ENCODE results near the gene PAPOLG.
A peak's percentile ranks its signal among the peaks of the same experiment; 100 is the strongest.
"Not testable (repeated sequence)": the region's sequence is repeated elsewhere in the genome, so short reads cannot be mapped to it uniquely, and the experiment has no call there.

The PAPOLG gene

DNA sequence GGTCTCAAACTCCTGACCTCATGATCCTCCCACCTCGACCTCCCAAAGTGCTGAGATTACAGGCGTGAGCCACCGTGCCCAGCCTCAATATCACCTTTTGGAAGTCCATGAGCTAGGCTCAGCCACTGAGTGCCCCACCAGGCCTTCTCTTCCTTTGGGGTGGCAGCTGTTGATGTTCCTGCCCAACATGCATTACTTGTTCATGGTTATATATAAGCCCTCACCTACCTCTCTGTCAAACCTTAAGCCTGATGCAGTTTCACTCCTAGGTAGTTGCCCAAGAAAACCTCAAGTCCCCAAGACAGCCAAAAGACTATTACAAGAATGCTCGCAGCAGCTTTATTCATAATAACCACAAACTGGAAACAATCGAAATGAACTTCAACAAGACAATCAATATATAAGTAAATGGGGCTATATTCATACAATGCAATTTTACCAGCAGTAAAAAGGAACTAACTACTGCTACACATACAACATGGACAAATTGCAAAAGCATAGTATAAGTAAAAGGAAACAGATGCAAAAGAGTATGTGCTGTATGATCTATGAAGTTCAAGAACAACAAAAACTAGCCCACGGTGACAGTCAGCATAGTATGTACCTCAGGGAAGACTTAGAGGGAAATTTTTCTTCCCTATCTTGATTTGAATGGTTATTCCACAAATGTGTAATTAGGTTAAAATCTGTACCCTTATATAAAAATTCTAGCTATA, 65.7 kb downstream of the PAPOLG start:
- in situ Hi-C loops (cut with MboI; ENCODE audit: low sequenced_read_pairs): no loop called here
- H3K4me3 ChIP-seq: no peak overlapping the region
- H3K36me3 ChIP-seq (replicated peaks): no peaks in the 10 kb centered on the region
- DNase-seq (ENCODE audit: low spot score in 2 of 2): no peak
- H3K27me3 ChIP-seq (ENCODE audit: low read depth): no peaks in the 10 kb centered on the region
- H3K9me3 ChIP-seq: no peaks in the 10 kb centered on the region
- H3K4me1 ChIP-seq: no peaks in the 10 kb centered on the region

DNA sequence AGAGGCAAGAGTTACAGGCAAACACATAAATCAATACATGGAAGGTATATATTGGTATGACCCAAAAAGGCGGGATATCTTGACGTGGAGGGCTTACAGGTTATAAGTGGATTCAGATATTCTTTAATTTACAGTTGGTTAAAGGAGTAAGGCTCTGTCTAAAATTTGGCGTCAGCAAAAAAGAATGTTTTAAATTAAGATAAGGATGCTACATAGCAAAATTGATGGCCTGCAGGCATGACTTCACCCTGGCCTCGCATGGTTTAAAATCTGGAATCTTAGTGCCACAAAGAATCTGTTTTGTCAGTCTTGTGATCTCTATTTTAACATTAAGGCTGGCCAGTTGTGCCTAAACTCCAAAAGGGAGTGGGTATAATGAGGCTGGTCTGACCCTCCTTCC, 66.9 kb downstream of the PAPOLG start:
- no peaks in the 10 kb centered on the region for H3K4me1 ChIP-seq
- H3K36me3 ChIP-seq (replicated peaks): no peaks in the 10 kb centered on the region
- no peak overlapping the region for H3K4me3 ChIP-seq
- DNase-seq (ENCODE audit: low spot score in 2 of 2): no peak
- in situ Hi-C loops (cut with MboI; ENCODE audit: low sequenced_read_pairs): no loop called here
- H3K27me3 ChIP-seq (ENCODE audit: low read depth): no peaks in the 10 kb centered on the region
- H3K9me3 ChIP-seq: no peaks in the 10 kb centered on the region

DNA sequence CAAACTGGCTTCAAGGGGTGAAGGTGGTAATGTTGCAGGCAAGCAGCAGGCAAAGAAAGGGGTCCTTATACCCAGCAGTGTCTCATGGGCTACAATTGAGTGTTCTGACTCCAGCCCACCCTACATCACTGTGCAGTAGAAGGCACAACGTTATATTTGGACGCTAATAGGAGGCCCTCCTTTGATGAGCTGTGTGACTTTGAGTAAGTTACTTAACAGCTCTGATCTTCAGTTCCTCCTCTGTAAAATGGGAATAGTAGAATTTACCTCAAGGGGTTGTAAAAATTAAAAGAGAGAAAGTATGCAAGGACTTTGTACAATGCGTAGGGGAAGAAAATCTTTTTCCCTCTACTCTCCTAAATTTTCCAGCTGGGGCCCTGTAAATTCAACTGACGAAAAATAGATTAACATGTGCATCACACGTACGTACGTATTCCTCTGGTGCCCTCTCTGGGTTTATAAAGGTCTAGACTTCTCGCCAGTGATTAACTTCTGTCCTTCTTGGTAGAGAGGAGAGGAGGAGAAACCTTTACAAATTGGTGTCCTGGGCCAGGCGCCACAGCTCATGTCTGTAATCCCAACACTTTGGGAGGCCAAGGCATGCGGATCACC, 67.7 kb downstream of the PAPOLG start:
- Histone ChIP-seq H3K4me3 (no peak overlapping the region), H3K27me3 (ENCODE audit: low read depth) (no peaks in the 10 kb centered on the region), H3K4me1 (no peaks in the 10 kb centered on the region), H3K36me3 (replicated peaks) (no peaks in the 10 kb centered on the region), H3K9me3 (no peaks in the 10 kb centered on the region)
- DNase-seq (ENCODE audit: low spot score in 2 of 2): no peak
- in situ Hi-C loops (cut with MboI; ENCODE audit: low sequenced_read_pairs): no loop called here

DNA sequence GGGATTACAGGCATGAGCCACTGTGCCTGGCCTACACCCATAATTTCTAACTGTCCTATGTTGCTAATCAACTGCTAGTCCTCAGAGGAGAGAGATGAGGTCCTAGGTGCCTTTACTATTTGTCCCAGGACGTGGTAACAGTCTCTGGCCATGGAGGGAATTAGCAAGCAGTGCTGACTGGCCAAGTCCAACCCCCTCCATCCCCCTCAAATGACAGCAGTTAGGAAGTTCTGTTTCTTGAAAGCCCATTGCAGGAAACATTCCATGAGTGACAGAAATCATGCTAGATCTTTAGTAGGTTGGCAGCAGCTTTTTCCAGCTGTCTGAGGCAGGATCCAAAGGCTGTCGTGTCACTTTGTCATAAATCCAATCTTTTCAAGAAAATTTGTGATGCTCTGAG, 69.6 kb downstream of the PAPOLG start:
- no peaks in the 10 kb centered on the region for H3K36me3 ChIP-seq (replicated peaks)
- H3K9me3 ChIP-seq: no peaks in the 10 kb centered on the region
- no peak overlapping the region for H3K4me3 ChIP-seq
- no peaks in the 10 kb centered on the region for H3K27me3 ChIP-seq (ENCODE audit: low read depth)
- no peaks in the 10 kb centered on the region for H3K4me1 ChIP-seq
- in situ Hi-C loops (cut with MboI; ENCODE audit: low sequenced_read_pairs): no loop called here
- DNase-seq (ENCODE audit: low spot score in 2 of 2): no peak

DNA sequence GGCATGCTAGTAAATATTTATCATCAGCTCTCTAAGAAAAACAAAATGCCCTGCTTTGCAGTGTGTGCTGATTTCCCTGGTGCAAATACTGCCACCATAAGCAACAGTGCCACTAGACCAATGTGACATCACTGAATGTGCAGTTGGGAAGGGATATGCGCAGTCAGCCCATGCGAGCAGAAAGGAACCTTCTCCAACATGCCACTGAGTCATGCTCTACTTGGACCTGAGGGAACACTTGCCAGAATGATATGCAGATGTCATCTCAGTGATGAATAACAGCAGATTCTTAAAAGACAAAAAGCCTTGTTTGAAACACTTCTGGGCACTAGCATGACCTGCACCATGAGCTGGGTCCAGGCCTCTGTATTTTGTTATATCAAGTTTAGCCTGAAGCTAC, 70.0 kb downstream of the PAPOLG start:
- Histone ChIP-seq H3K27me3 (ENCODE audit: low read depth) (no peaks in the 10 kb centered on the region), H3K9me3 (no peaks in the 10 kb centered on the region), H3K36me3 (replicated peaks) (no peaks in the 10 kb centered on the region), H3K4me3 (no peak overlapping the region), H3K4me1 (no peaks in the 10 kb centered on the region)
- DNase-seq (ENCODE audit: low spot score in 2 of 2): no peak
- in situ Hi-C loops (cut with MboI; ENCODE audit: low sequenced_read_pairs): no loop called here

DNA sequence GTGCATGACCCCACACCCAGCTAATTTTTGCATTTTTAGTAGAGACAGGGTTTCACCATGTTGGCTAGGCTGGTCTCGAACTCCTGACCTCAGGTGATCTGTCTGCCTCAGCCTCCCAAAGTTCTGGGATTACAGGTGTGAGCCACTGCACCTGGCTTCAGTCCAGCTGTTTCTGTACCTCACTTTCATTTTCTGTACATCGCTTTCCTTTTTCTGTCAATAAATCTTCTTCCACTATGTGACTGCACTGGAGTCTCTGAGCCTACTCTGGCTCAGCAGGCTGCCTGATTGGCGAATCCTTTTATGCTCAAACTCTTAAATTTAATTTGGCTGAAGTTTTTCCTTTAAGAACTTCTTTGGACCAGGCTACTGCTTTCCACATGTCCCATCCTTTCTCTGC, 70.8 kb downstream of the PAPOLG start:
- H3K4me1 ChIP-seq; in situ Hi-C loops (cut with MboI; ENCODE audit: low sequenced_read_pairs); H3K4me3 ChIP-seq; H3K36me3 ChIP-seq (replicated peaks); H3K27me3 ChIP-seq (ENCODE audit: low read depth); H3K9me3 ChIP-seq; DNase-seq (ENCODE audit: low spot score in 2 of 2): not testable (repeated sequence)

DNA sequence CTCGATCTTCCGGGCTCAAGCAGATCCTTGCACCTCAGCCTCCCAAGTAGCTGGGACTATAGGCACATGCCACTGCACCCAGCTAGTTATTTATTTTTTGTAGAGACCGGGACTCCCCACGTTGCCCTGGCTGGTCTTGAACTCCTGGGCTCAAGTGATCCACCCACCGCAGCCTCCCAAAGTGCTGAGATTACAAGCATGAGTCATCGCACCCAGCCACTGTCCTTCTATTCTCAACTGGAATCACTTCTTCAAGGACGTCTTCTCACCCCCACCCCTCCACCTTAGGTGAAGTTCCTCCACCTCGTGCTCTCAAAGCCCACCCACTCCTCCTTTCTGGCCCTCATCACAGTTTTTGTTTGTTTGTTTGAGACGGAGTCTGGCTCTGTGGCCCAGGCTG, 71.3 kb downstream of the PAPOLG start:
- no peak for DNase-seq (ENCODE audit: low spot score in 2 of 2)
- in situ Hi-C loops (cut with MboI; ENCODE audit: low sequenced_read_pairs): no loop called here
- no peaks in the 10 kb centered on the region for H3K36me3 ChIP-seq (replicated peaks)
- no peaks in the 10 kb centered on the region for H3K27me3 ChIP-seq (ENCODE audit: low read depth)
- H3K9me3 ChIP-seq: no peaks in the 10 kb centered on the region
- no peaks in the 10 kb centered on the region for H3K4me1 ChIP-seq
- no peak overlapping the region for H3K4me3 ChIP-seq

DNA sequence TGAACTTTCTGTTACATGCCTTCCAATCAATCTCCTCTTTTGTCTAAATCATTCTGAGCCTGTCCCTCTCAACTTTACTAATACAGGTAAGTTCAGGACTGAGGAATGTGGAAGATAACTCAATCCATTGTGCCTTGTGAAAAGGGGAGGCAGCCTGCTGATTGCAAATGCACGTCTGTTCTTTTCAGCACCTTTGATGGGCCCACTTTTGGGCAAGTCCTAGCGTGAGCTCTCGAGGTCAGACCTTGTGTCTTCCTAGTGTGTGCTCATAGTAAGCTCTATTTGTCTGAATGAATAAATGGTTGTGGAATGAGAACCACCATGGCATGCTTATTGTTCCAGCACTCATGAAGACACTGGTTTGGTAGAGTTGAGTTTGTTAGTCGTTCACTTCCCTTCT, 74.9 kb downstream of the PAPOLG start:
- Histone ChIP-seq H3K27me3 (ENCODE audit: low read depth) (no peaks in the 10 kb centered on the region), H3K4me1 (no peaks in the 10 kb centered on the region), H3K4me3 (no peak overlapping the region), H3K36me3 (replicated peaks) (no peaks in the 10 kb centered on the region), H3K9me3 (no peaks in the 10 kb centered on the region)
- in situ Hi-C loops (cut with MboI; ENCODE audit: low sequenced_read_pairs): no loop called here
- DNase-seq (ENCODE audit: low spot score in 2 of 2): no peak

DNA sequence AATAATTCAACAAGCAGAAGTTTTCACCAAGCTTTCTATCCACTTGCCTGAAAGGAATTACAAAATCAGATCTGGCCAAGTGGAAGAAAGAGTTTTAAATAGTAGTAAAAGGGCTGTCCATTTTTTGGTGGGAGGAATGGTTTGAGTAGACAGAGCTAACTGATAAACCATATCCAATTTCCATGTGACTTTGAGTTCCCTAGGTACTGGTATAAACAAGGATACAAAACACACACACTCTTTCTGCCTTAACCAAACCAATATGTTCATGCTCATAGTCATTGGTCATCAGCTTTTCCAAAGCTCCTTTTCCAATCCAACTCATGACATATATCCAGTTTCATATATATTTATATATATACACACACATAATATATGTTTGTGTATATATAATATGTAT, 75.9 kb downstream of the PAPOLG start:
- Histone ChIP-seq H3K4me1 (no peaks in the 10 kb centered on the region), H3K36me3 (replicated peaks) (no peaks in the 10 kb centered on the region), H3K27me3 (ENCODE audit: low read depth) (no peaks in the 10 kb centered on the region), H3K9me3 (no peaks in the 10 kb centered on the region), H3K4me3 (no peak overlapping the region)
- in situ Hi-C loops (cut with MboI; ENCODE audit: low sequenced_read_pairs): no loop called here
- DNase-seq (ENCODE audit: low spot score in 2 of 2): no peak

DNA sequence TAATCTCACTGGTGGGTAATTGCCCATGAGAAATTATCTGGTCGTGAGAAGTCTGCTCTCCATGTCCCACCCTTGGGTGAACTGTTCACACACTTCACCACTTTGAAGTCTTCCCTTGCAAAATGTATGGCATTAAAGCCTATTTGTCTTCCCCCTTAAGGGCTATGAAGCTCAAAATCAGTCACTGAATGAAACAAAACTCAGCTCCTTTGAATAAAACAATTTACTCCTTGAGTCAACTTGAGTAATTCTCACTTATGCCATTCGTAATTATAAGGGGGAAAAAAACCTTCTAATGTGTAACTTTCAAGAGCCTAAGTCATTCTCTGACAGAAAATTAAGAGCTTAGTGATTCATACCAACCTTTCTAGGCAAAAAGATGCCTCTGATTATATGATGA, 76.6 kb downstream of the PAPOLG start:
- in situ Hi-C loops (cut with MboI; ENCODE audit: low sequenced_read_pairs): no loop called here

DNA sequence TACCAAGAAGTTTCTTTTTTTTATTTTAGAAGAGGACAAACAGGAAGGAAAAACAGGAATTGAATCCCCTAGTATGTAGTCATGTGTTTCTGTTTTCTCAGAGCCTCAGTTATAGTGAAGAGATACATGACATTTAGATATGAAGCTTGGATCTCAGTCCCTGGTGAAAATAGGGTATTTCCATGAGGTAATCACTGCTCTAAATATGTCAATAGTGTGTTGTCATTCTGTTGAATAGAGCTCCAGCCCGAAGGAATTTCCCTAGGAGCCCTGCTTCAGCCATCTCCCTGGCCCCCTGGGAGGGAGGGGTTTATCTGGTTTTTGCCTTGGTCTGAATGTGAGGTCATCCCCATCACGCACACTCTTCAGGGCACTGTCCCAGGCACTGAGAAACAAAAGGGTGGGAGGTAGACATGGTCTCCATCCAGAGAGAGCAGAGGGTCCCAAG, 78.2 kb downstream of the PAPOLG start:
- Histone ChIP-seq H3K4me1 (peaks cover 10% of the 10 kb centered on the region), H3K27me3 (ENCODE audit: low read depth) (no peaks in the 10 kb centered on the region), H3K4me3 (no peak overlapping the region), H3K9me3 (no peaks in the 10 kb centered on the region), H3K36me3 (replicated peaks) (no peaks in the 10 kb centered on the region)
- in situ Hi-C loops (cut with MboI; ENCODE audit: low sequenced_read_pairs): no loop called here
- DNase-seq (ENCODE audit: low spot score in 2 of 2): no peak

More for the DNA sequence above, 76.6 kb downstream of the PAPOLG start:
- H3K9me3 ChIP-seq: no peaks in the 10 kb centered on the region
- H3K27me3 ChIP-seq (ENCODE audit: low read depth): no peaks in the 10 kb centered on the region
- H3K4me1 ChIP-seq: peaks cover 1% of the 10 kb centered on the region
- no peak overlapping the region for H3K4me3 ChIP-seq
- no peak for DNase-seq (ENCODE audit: low spot score in 2 of 2)
- no peaks in the 10 kb centered on the region for H3K36me3 ChIP-seq (replicated peaks)

DNA sequence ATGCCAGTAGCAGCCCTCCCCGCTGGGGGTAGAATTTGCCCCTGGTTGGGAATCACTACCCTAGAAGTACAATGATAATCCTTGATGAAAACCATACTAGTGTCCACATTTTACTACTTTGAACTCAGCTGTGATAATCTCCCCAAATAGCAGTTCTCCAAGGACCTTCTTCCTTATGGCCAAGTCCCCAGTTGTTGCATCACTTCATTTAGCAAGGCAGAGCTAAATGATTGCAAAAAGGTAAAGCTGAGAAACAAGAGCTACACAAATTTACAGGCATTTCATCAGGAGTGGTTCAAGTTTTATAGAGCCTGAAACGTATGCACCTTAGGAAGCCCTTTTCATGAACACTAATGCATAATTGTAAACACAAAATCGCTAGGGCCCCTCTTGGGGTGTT, 80.4 kb downstream of the PAPOLG start:
- no peaks in the 10 kb centered on the region for H3K27me3 ChIP-seq (ENCODE audit: low read depth)
- H3K36me3 ChIP-seq (replicated peaks): no peaks in the 10 kb centered on the region
- H3K9me3 ChIP-seq: no peaks in the 10 kb centered on the region
- no peak overlapping the region for H3K4me3 ChIP-seq
- in situ Hi-C loops (cut with MboI; ENCODE audit: low sequenced_read_pairs): no loop called here
- H3K4me1 ChIP-seq: peaks cover 17% of the 10 kb centered on the region
- DNase-seq (ENCODE audit: low spot score in 2 of 2): no peak

DNA sequence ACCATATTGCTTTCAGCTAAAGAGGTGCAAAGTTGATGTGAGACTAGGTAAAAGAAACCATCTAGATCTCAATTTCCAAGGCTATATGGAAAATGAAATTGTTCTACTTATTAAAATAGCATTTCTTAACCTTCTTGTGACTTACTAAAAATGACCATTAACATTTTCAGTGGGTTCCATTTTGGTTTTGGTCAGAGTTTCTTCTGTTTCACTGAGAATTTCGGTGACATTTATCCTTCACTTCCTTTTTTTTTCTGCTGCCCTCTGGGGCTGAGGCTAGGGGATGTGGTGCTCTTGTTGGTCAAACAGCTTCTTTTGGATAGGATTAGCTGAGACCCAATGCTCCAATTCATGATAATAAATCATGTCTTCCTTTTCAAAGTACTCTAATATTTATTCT, 81.1 kb downstream of the PAPOLG start:
- no peaks in the 10 kb centered on the region for H3K9me3 ChIP-seq
- H3K27me3 ChIP-seq (ENCODE audit: low read depth): no peaks in the 10 kb centered on the region
- H3K36me3 ChIP-seq (replicated peaks): no peaks in the 10 kb centered on the region
- H3K4me1 ChIP-seq: peaks cover 17% of the 10 kb centered on the region
- DNase-seq (ENCODE audit: low spot score in 2 of 2): no peak
- in situ Hi-C loops (cut with MboI; ENCODE audit: low sequenced_read_pairs): no loop called here
- no peak overlapping the region for H3K4me3 ChIP-seq

DNA sequence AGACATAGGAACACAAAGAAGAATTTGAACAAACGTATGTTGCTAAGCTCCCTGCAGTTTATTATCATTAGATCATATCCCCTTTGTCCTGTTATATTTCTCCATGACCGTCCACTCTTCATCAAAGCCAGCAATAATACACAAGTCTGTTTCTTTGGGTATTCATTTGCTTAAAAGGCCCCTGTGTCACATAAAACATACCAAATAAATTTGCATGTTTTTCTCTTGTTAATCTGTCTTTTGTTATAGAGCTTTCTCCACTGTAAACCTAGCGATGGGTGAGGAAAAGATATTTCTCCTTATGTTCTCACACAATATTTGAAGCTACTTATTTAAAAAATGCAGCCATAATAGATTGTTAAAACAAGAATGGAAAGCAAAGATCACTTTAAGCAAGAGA, 82.4 kb downstream of the PAPOLG start:
- H3K27me3 ChIP-seq (ENCODE audit: low read depth): no peaks in the 10 kb centered on the region
- in situ Hi-C loops (cut with MboI; ENCODE audit: low sequenced_read_pairs): no loop called here
- H3K4me1 ChIP-seq: peaks cover 17% of the 10 kb centered on the region
- no peaks in the 10 kb centered on the region for H3K9me3 ChIP-seq
- no peak overlapping the region for H3K4me3 ChIP-seq
- no peaks in the 10 kb centered on the region for H3K36me3 ChIP-seq (replicated peaks)
- DNase-seq (ENCODE audit: low spot score in 2 of 2): peak in 1 of 2 experiments; percentile 99
